ENCODE measurements around the gene RAB3C.
"Not testable (repeated sequence)": the region's sequence is repeated elsewhere in the genome, so short reads cannot be mapped to it uniquely, and the experiment has no call there.

Gene RAB3C

DNA sequence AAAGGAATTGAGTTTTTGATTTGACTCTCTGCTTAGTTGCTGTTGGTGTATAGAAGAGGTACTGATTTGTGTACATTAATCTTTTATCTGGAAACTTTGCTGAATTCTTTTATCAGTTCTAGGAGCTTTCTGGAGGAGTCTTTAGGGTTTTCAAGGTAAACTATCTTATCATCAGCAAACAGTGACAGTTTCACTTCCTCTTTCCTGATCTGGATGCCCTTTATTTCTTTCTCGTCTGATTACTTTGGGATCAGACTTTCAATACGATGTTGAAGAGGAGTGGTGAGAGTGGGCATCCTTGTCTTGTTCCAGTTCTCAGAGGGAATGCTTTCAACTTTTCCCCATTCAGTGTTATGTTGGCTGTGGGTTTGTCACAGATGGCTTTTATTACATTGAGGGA is 17.7 kb downstream of the RAB3C start:
- H3K4me3 ChIP-seq (ENCODE audit: extremely low read depth, insufficient read depth, low read length, poor library complexity, severe bottlenecking); H3K27ac ChIP-seq (ENCODE audit: low read depth, low read length, severe bottlenecking); H3K4me1 ChIP-seq (ENCODE audit: control insufficient read depth, insufficient read depth, low read length, poor library complexity, severe bottlenecking); H3K36me3 ChIP-seq (ENCODE audit: control insufficient read depth, insufficient read depth, low read length); H3K9me3 ChIP-seq (ENCODE audit: control insufficient read depth, low read length): not testable (repeated sequence)
- WGBS, 2 experiments (ENCODE audit: insufficient coverage in 2 of 2): no CpG with 5 or more reads among the region's 2 CpGs

DNA sequence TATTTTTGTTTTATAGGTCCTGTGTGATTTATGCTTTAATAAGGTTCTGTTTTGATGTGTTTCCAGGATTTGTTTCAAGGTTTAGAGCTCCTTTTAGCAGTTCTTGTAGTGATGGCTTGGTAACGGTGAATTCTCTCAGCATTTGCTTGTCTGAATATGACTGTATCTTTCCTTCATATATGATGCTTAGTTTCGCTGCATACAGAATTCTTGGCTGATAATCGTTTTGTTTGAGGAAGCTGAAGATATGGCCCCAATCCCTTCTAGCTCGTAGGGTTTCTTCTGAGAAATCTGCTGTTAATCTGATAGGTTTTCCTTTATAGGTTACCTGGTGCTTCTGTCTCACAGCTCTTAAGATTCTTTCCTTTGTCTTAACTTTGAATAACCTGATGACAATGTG is 20.0 kb downstream of the RAB3C start:
- not testable (repeated sequence) for H3K4me3 ChIP-seq (ENCODE audit: extremely low read depth, insufficient read depth, low read length, poor library complexity, severe bottlenecking); H3K27ac ChIP-seq (ENCODE audit: low read depth, low read length, severe bottlenecking); H3K9me3 ChIP-seq (ENCODE audit: control insufficient read depth, low read length); H3K36me3 ChIP-seq (ENCODE audit: control insufficient read depth, insufficient read depth, low read length); H3K4me1 ChIP-seq (ENCODE audit: control insufficient read depth, insufficient read depth, low read length, poor library complexity, severe bottlenecking)
- 83 to 100% methylated on average over 1 to 3 of the region's 4 CpGs for WGBS, 2 experiments (ENCODE audit: insufficient coverage in 2 of 2)

DNA sequence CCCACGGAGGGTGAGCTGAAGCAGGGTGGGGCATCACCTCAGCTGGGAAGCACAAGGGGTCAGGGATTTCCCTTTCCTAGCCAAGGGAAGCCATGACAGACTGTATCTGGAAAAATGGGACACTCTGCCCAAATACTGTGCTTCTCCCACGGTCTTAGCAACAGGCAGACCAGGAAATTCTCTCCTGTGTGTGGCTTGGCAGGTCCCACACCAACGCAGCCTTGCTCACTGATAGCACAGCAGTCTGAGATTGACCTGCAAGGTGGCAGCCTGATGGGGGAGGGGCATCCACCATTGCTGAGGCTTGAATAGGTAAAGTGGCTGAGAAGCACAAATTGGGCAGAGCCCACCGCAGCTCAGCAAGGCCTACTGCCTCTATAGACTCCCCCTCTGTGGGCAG is 23.2 kb downstream of the RAB3C start:
- Histone ChIP-seq H3K4me1 (ENCODE audit: control insufficient read depth, insufficient read depth, low read length, poor library complexity, severe bottlenecking) (no peaks in the 10 kb centered on the region), H3K9me3 (ENCODE audit: control insufficient read depth, low read length) (no peaks in the 10 kb centered on the region), H3K36me3 (ENCODE audit: control insufficient read depth, insufficient read depth, low read length) (no peaks in the 10 kb centered on the region), H3K4me3 (ENCODE audit: extremely low read depth, insufficient read depth, low read length, poor library complexity, severe bottlenecking) (no peak overlapping the region), H3K27ac (ENCODE audit: low read depth, low read length, severe bottlenecking) (no peak overlapping the region)
- WGBS, 2 experiments (ENCODE audit: insufficient coverage in 2 of 2): 92 to 97% methylated on average over 2 to 4 of the region's 4 CpGs

DNA sequence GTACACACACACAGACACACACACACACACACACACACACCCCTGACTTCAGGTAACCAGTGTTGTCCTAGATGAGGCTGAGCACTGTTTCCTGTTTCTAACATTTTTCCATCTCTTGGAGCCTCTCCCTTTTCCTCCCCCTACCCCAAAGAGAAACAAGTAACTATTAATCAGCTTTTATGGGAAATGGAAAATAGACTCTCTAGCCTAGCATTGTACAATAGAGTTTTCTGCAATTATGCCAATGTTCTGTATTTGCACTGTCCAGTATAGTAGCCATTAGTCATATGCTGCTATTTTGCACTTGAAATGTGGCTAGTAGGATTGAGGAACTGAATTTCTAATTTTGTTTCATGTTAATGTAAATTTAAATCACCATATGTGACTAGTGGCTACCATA is 33.1 kb downstream of the RAB3C start:
- no peaks in the 10 kb centered on the region for H3K36me3 ChIP-seq (ENCODE audit: control insufficient read depth, insufficient read depth, low read length)
- H3K4me3 ChIP-seq (ENCODE audit: extremely low read depth, insufficient read depth, low read length, poor library complexity, severe bottlenecking): no peak overlapping the region
- H3K9me3 ChIP-seq (ENCODE audit: control insufficient read depth, low read length): no peaks in the 10 kb centered on the region
- H3K4me1 ChIP-seq (ENCODE audit: control insufficient read depth, insufficient read depth, low read length, poor library complexity, severe bottlenecking): no peaks in the 10 kb centered on the region
- no peak overlapping the region for H3K27ac ChIP-seq (ENCODE audit: low read depth, low read length, severe bottlenecking)

DNA sequence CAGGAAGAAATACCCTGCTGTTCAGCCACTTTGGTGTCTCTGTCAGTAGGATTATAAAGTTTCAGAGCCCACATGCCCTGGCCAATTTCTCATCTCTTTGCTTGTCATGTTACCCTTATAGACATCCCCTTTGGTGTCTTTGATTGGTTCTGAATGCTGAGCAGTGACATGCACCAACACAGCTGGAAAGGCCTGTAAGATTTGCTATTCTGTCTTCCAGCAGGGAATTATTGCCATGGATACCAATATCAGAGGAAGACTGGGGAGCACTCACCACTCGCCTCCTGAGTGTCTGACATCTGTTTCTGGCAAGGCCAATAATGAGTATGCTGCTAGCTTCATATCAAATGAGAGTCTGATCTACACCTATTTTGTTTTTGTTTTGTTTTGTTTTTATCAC is 34.4 kb downstream of the RAB3C start:
- WGBS, 2 experiments (ENCODE audit: insufficient coverage in 2 of 2): 88 to 90% methylated on average over 1 of the region's 1 CpG
- H3K4me3 ChIP-seq (ENCODE audit: extremely low read depth, insufficient read depth, low read length, poor library complexity, severe bottlenecking): no peak overlapping the region
- H3K9me3 ChIP-seq (ENCODE audit: control insufficient read depth, low read length): no peaks in the 10 kb centered on the region
- no peaks in the 10 kb centered on the region for H3K4me1 ChIP-seq (ENCODE audit: control insufficient read depth, insufficient read depth, low read length, poor library complexity, severe bottlenecking)
- no peak overlapping the region for H3K27ac ChIP-seq (ENCODE audit: low read depth, low read length, severe bottlenecking)
- H3K36me3 ChIP-seq (ENCODE audit: control insufficient read depth, insufficient read depth, low read length): no peaks in the 10 kb centered on the region

DNA sequence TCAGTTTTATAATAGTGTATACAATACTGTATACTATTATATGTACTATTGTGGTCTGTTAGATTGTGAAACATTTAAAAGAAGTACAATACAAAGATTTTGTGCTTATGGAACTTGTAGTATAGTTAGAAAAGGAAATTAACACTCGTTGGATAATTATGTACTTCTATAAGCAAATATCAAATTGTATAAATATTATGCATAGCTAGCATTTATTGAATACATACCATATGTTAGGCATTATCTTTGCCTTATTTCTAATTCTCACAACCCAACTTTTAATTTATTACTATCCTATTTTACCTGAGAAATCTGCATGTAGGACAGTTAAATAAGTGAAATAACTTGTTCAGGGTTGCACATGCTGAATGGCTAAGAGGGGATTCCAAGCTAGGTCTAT is 37.5 kb downstream of the RAB3C start:
- H3K36me3 ChIP-seq (ENCODE audit: control insufficient read depth, insufficient read depth, low read length): no peaks in the 10 kb centered on the region
- H3K4me1 ChIP-seq (ENCODE audit: control insufficient read depth, insufficient read depth, low read length, poor library complexity, severe bottlenecking): no peaks in the 10 kb centered on the region
- no peak overlapping the region for H3K4me3 ChIP-seq (ENCODE audit: extremely low read depth, insufficient read depth, low read length, poor library complexity, severe bottlenecking)
- H3K27ac ChIP-seq (ENCODE audit: low read depth, low read length, severe bottlenecking): no peak overlapping the region
- H3K9me3 ChIP-seq (ENCODE audit: control insufficient read depth, low read length): no peaks in the 10 kb centered on the region
- no CpG with 5 or more reads among the region's 1 CpG for WGBS, 2 experiments (ENCODE audit: insufficient coverage in 2 of 2)

DNA sequence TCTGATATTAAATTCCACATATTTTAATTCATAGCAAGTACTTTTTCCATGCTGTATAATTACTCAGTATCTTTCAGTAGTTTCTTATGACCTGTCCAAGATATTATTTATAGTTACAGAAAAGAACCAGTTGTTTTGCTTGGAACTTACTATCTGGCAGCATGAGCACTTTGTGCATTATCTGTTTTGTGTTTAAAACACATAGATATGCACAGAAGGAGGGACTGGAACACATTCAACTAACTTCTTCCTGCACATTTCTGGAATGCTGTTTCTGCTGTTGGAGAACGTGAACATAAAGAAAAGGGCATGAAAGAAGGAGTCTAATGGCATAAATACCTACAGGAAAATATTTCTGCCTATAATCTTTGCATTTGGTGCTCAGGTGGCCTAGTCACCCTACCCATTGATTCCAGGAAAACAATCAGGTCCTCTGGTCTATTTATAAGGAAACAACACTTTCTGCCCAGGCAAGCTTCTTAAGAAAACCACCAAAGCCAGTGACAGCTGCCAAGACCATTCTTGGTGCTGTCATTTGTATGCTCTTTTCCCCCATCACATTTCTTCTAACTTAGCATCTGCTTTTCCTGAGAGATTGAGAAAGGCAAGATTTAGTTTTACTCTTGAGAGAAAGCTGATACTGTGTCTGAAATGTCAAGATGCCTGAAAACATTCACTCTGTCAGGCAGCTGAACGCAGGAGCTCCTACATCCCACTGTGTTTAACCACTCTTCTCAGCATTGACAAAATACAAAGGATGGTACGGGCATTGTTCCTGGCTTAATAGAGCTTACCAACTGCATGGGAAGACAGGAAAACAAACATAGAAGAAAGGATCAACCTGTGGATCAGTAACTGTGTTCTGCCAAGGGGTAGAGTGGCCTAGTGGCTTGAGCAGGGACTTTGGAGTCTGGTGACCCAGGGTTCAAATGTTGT is 40.3 kb downstream of the RAB3C start:
- no peaks in the 10 kb centered on the region for H3K4me1 ChIP-seq (ENCODE audit: control insufficient read depth, insufficient read depth, low read length, poor library complexity, severe bottlenecking)
- H3K27ac ChIP-seq (ENCODE audit: low read depth, low read length, severe bottlenecking): no peak overlapping the region
- no peak overlapping the region for H3K4me3 ChIP-seq (ENCODE audit: extremely low read depth, insufficient read depth, low read length, poor library complexity, severe bottlenecking)
- WGBS, 2 experiments (ENCODE audit: insufficient coverage in 2 of 2): 85 to 87% methylated on average over 2 to 3 of the region's 3 CpGs
- H3K36me3 ChIP-seq (ENCODE audit: control insufficient read depth, insufficient read depth, low read length): no peaks in the 10 kb centered on the region
- no peaks in the 10 kb centered on the region for H3K9me3 ChIP-seq (ENCODE audit: control insufficient read depth, low read length)

DNA sequence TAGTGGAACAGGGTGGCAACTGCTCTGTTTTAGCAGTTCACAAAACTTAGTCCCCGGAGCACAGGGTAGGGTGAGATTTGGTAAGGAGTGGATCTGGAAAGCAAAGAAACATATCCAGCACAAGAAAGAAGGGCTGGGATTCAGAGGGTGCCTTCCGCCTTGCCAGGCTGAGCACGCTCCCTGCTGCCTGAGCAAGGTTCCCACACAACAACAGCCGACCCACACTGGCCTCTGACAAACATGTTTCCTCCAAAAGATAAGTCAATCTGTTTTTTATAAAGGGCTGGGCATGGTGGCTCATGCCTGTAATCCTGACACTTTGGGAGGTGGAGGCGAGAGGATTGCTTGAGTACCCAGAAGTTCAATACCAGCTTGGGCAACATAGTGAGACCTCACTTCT is 45.8 kb downstream of the RAB3C start:
- WGBS, 2 experiments (ENCODE audit: insufficient coverage in 2 of 2): 85% methylated on average over 2 to 4 of the region's 5 CpGs
- Histone ChIP-seq H3K27ac (ENCODE audit: low read depth, low read length, severe bottlenecking) (no peak overlapping the region), H3K4me1 (ENCODE audit: control insufficient read depth, insufficient read depth, low read length, poor library complexity, severe bottlenecking) (no peaks in the 10 kb centered on the region), H3K4me3 (ENCODE audit: extremely low read depth, insufficient read depth, low read length, poor library complexity, severe bottlenecking) (no peak overlapping the region), H3K36me3 (ENCODE audit: control insufficient read depth, insufficient read depth, low read length) (no peaks in the 10 kb centered on the region), H3K9me3 (ENCODE audit: control insufficient read depth, low read length) (no peaks in the 10 kb centered on the region)

DNA sequence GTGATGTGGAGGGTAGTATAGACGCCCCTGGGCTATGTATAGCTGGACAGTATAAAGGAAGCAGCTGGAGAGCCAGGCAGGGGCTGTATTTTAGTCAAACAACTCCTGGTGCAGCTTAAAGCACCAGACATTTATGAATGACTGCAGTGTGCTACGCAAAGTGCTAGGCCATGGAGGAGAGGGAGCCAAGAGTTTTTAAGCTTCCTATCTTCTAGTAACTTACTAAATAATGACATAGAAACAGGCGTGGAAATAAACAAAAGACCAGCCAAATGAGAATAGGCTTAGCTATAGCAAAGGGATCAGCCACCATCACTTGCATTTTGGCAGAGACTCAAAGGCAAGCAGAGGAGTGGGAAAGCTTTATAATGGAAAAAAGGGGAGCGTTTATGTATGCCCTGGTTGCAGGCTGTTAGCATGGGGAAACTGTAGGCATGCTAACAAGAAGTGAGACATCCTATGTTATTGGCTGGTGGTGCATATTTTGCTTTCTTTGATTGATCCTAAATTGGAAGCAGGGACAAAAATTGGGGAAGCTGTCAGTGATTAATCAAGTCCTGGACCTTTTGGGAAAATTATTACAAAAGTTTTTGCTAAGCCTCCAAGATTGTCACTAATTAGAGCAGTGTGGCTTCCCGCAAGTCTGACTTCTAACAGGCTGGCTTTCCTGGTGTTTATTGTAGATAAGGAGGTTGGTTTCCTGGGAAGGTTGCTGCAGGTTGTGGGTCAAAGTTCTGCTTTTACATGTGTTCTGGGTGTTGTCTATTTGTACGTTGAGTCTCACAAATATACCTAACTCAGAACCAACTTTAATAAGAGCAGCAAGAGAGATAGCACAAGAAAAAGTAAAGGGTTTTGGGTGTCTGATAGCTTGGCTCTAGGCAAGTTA is 46.6 kb downstream of the RAB3C start:
- no peaks in the 10 kb centered on the region for H3K36me3 ChIP-seq (ENCODE audit: control insufficient read depth, insufficient read depth, low read length)
- 41 to 83% methylated on average over 2 of the region's 6 CpGs for WGBS, 2 experiments (ENCODE audit: insufficient coverage in 2 of 2)
- peak overlapping the region; percentile 66 for H3K27ac ChIP-seq (ENCODE audit: low read depth, low read length, severe bottlenecking)
- no peaks in the 10 kb centered on the region for H3K4me1 ChIP-seq (ENCODE audit: control insufficient read depth, insufficient read depth, low read length, poor library complexity, severe bottlenecking)
- H3K4me3 ChIP-seq (ENCODE audit: extremely low read depth, insufficient read depth, low read length, poor library complexity, severe bottlenecking): no peak overlapping the region
- H3K9me3 ChIP-seq (ENCODE audit: control insufficient read depth, low read length): no peaks in the 10 kb centered on the region

DNA sequence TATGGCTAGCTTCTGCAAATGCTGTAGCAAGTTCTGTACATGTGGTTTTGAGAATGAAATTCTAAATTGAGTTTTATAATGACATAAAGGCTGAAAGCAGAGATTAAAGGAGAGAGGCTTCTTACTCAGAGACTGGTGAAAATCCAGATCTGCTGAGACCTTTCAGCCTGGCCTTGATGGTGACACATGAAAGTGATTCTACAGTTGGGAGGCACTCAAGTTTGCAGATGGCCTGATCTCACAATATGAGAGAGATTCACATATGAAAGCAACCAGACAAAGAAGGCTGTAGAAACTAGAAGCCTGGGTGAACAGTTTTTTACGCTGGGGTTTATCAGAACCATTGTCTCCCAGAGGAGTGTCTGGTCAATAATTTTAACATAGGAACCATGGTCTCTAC is 49.0 kb downstream of the RAB3C start:
- Histone ChIP-seq H3K36me3 (ENCODE audit: control insufficient read depth, insufficient read depth, low read length) (no peaks in the 10 kb centered on the region), H3K4me3 (ENCODE audit: extremely low read depth, insufficient read depth, low read length, poor library complexity, severe bottlenecking) (no peak overlapping the region), H3K27ac (ENCODE audit: low read depth, low read length, severe bottlenecking) (no peak overlapping the region), H3K4me1 (ENCODE audit: control insufficient read depth, insufficient read depth, low read length, poor library complexity, severe bottlenecking) (no peaks in the 10 kb centered on the region), H3K9me3 (ENCODE audit: control insufficient read depth, low read length) (no peaks in the 10 kb centered on the region)
- WGBS, 2 experiments (ENCODE audit: insufficient coverage in 2 of 2): 90% methylated on average over 1 of the region's 1 CpG; no CpG with 5 or more reads in 1 of the 2 experiments

DNA sequence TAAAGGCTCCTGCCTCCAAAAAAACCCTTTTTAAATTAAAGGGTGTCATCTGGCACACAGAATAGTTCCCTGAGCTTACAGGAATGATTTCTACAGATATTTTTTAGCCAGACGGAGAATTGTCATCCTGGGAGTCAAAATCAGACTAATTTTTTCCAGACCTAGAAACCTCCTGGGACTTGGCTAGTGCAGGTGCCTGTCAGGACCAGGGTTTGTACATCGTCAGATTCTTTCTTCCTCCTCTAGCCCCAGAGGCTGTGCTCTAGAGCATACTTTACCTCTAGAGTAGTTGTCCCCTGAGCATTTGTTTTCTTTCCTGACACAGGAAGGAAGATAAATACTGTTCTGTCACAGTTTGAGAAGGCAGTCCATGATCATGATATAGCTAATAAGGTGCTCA is 52.5 kb downstream of the RAB3C start:
- H3K9me3 ChIP-seq (ENCODE audit: control insufficient read depth, low read length): no peaks in the 10 kb centered on the region
- H3K36me3 ChIP-seq (ENCODE audit: control insufficient read depth, insufficient read depth, low read length): no peaks in the 10 kb centered on the region
- H3K4me3 ChIP-seq (ENCODE audit: extremely low read depth, insufficient read depth, low read length, poor library complexity, severe bottlenecking): no peak overlapping the region
- 85 to 92% methylated on average over 1 of the region's 2 CpGs for WGBS, 2 experiments (ENCODE audit: insufficient coverage in 2 of 2)
- H3K27ac ChIP-seq (ENCODE audit: low read depth, low read length, severe bottlenecking): no peak overlapping the region
- H3K4me1 ChIP-seq (ENCODE audit: control insufficient read depth, insufficient read depth, low read length, poor library complexity, severe bottlenecking): no peaks in the 10 kb centered on the region

Measured in mesodermal cell (in vitro differentiated cells).